ENCODE measurements around the gene STXBP5.

The STXBP5 gene

DNA sequence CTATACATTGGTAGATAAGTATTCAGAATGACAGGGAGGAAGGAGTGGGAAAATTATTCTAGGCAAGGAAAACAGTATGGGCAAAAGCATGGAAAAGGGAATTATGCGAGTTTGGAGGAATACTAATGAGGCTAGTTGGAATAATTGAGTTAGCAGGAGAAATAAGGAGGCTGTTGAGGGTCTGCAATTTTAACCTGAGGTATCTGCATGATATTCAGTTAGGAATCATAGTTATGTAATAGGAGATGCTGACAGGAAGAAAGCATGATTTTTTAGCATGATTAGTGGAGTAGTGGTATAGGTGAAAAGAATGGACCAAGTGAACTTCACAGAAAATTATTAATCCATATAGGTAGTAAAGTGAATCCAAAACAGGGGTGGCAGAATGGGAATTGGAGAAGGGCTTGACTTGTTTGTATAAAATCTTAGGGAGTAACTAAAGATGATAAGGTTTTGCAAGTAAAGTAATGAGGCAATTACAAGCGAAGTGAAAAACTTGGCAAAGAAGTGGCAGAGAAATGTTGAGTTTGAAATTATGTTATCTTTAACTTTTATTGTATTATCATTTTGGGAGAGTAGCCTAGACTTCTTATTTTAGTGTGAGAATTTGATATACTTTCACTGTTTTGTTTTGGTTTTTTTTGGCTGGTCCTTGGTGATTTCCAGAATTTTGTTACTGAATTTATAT lies 5.7 kb downstream of the STXBP5 start:
- TF ChIP-seq POLR2A (IDR thresholded peaks at IDR 0.05; ENCODE audit: low read length): no peak
- TF ChIP-seq GATA1 (IDR thresholded peaks at IDR 0.05; ENCODE audit: low read depth, low read length): no peak
- no peak for DNase-seq

DNA sequence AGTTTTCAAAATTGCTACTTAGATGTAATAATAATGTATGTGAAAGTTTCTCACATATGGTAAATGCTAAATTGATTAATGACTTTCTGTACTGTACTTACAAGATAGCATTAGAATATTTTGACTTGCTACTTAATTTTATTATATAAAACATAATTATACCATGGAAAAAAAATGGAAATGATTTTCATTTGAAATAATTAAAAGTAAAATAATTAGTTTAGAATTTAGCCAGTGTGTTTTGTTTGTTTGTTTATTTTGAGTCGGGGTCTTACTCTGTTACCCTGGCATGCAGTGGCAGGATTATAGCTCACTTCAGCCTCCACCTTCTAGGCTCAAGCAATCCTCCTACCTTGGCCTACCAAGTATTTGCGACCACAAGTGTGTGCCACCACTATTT lies 7.1 kb downstream of the STXBP5 start:
- no peak for TF ChIP-seq POLR2A (IDR thresholded peaks at IDR 0.05; ENCODE audit: low read length)
- DNase-seq: no peak

DNA sequence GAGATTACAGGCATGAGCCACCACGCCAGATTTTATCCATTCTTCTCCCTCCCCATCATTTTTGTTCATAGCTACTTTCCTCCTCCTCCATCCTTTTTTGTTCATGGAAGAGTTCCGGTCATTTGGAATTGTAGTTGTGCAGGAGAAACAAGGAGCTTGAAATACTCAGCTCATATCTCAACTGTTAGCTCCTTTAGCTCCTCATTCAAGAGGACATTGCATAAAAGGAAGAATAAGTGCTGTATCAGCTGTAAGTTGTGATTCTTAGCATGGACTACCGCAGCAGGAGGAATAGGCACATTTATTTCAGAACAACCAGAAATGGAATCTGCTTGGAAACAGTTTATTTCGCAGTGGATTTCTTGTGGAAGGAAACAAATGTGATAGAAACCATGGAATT lies 7.6 kb downstream of the STXBP5 start:
- TF ChIP-seq POLR2A (IDR thresholded peaks at IDR 0.05; ENCODE audit: low read length): no peak
- TF ChIP-seq GATA1 (IDR thresholded peaks at IDR 0.05; ENCODE audit: low read depth, low read length): no peak
- no peak for DNase-seq

DNA sequence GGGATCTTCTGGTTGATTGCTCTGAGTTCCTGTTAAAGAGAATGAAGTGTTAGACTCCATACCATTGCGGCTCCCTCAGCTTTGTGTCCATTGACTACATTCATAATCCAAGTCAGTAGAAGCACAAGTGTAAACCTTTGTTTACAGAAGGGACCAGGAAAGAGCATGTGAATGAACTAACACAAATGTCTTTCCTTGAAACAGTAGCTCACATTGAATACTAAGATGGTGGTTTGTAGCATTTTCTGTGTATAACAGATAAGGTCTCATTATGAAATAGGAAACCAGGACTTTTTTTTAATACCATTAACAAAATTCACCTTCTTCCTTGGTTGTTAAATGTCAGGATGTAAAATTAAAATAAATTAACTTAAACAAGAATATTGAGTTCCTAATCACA lies 8.4 kb downstream of the STXBP5 start:
- DNase-seq: no peak
- TF ChIP-seq GATA1 (IDR thresholded peaks at IDR 0.05; ENCODE audit: low read depth, low read length): no peak
- TF ChIP-seq POLR2A (IDR thresholded peaks at IDR 0.05; ENCODE audit: low read length): peak; percentile 20

DNA sequence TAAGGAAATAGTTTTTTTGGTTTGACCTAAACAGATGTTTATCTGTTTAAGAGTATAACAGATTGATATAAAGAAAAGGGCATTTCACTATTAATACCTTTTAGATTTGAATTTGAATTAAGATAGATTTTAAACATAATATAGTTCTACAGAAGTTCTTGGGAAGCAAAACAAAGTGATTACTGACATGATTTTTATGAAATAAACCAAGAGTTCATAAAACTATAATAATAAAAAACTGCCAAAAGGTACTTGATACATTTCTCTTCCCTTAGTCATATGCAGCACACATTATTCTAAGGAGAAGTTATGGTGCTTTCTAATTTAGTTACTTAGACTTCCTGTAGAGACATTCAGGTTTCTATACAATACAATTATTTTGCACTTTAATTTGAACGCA lies 9.6 kb downstream of the STXBP5 start:
- no peak for DNase-seq
- TF ChIP-seq POLR2A (IDR thresholded peaks at IDR 0.05; ENCODE audit: low read length) (no peak), GATA1 (IDR thresholded peaks at IDR 0.05; ENCODE audit: low read depth, low read length) (no peak)

DNA sequence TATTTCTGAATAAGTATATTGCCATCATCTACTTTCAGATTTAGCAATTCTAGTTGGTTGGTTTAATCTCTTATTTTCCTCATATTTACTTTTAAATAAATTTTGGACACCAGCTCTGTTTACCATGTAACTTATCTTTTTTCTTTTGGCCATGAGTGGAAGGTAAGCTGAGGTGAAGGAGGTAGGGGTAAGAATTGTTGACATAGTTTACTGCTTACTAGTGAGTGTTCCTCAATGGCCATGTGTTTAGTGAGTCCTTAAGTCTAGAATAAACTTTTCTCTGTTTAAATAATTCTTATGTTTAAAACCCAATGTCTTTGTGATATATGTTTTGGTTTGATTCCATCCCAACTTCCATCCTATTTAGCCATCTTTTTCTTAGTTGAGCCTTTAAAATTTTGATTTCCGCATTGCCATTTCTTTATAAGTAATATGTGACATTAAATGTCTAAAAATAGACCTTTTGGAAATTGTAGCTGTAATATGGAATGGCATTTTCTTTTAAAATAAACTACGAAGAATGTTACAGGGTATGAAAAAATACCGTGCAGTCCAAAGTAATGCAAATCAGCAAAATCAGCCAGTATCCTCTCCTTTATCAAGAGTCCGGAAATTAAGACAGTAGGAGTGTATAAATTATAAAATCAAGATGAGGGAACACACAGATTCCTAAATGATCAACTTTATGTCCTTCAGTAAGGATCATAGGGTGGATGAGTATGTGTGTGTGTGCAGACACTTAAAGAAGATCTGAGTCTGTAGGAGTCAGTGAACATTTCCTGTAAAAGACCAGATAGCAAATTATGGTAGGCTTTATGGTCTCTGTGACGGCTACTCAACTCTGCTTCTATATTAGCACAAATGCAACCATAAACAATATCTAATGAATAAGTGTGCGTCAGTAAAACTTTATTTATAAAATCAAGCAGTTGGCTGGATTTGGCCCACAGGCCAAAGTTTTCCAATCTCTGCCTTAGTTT lies 10.3 kb downstream of the STXBP5 start:
- TF ChIP-seq POLR2A (IDR thresholded peaks at IDR 0.05; ENCODE audit: low read length) (no peak), GATA1 (IDR thresholded peaks at IDR 0.05; ENCODE audit: low read depth, low read length) (no peak)
- no peak for DNase-seq

DNA sequence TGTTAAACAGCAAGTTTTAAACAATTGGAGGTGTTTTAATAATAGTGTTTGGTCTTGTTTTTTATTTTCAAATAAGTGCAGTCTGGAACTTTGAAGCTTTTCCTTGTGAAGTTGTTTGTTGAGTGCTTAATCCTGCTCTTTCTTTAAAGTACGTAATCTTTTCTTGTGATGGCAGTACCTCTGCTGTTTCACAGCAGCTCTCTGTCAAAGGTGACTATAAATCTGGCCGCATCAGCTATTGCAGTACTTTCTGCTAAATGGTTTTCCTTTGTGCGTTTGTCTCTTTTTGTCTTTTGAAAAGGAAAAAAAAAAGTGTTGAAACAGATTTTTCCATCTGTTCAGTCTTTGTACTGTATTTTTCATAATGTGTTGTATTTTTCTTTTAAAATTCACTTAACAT lies 12.7 kb downstream of the STXBP5 start:
- DNase-seq: no peak
- TF ChIP-seq POLR2A (IDR thresholded peaks at IDR 0.05; ENCODE audit: low read length): no peak

DNA sequence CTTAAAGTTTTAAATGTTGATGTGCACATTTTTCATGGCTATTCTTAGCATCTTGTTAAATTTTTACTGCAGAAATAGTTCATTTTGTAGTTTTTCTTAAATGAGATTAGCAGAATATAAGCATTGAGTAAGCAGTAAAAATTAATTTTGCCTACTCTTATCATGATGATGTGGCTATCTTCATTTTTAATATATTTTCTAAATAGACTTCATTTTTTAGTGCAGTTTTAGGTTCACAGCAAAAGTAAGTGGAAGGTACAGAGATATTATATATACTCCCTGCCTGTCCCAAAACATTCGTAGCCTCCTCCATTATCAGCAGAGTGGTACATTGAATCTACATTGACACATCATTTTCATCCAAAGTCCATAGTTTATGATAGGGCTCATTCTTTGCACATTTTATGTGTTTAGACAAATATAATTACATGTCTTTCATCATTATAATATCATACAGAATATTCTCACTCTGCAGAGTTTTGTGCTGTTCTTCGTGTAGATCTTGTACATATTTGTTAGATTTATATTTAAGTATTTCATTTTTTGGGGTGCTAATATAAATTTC lies 13.7 kb downstream of the STXBP5 start:
- no peak for DNase-seq
- TF ChIP-seq POLR2A (IDR thresholded peaks at IDR 0.05; ENCODE audit: low read length) (no peak), GATA1 (IDR thresholded peaks at IDR 0.05; ENCODE audit: low read depth, low read length) (no peak)

DNA sequence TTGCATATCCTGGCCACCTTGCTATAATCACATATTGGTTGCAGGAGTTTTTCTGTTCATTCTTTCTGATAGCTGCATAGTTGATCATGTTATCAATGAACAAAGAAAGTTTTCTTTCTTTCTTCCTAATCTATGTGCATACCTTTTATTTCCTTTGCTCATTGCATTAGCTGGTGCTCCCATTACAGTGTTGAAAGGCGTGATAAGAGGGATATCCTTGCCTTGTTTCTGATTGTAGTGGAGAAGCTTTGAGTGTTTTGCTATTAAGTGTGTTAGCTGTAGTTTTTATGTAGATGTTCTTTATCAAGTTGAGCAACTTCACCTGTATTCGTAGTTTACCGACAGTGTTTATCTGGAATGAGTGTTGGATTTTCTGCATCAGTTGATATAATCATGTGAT lies 14.6 kb downstream of the STXBP5 start:
- no peak for DNase-seq
- no peak for TF ChIP-seq POLR2A (IDR thresholded peaks at IDR 0.05; ENCODE audit: low read length)
- no peak for TF ChIP-seq GATA1 (IDR thresholded peaks at IDR 0.05; ENCODE audit: low read depth, low read length)

DNA sequence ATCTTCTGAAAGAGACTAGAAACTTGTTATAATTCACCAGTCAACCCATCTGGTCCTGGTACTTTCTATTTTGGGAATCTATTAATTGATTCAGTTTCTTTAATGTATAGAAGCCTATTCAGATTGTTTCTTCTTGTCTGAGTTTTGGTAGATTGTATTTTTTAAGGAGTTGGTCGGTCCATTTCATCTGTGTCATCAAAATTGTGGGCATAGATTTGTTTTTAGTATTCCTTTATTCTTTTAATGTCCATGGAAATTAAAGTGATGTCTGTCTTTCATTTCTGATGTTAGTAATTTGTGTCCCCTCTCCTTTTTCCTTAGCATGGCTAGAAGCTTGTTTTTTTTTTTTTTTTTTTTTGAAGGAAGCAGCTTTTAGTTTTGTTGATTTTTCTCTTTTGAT lies 15.2 kb downstream of the STXBP5 start:
- no peak for TF ChIP-seq POLR2A (IDR thresholded peaks at IDR 0.05; ENCODE audit: low read length)
- no peak for TF ChIP-seq GATA1 (IDR thresholded peaks at IDR 0.05; ENCODE audit: low read depth, low read length)
- DNase-seq: no peak

DNA sequence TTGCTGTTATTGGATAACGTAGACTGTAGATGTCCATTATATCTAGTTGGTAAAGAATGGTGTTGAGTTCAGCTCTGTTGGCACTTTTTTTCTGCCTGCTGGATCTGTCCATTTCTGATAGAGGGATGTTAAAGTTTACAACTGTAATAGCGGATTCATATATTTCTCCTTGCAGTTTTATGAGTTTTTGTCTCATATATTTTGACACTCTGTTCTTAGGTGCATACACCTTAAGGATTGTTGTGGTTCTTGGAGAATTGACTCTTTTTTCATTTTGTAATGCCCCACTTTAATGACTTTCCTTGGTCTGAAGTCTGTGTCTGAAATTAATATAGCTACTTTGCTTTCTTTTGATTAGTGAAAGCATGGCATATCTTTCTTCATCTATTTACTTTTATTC lies 16.1 kb downstream of the STXBP5 start:
- no peak for DNase-seq
- TF ChIP-seq POLR2A (IDR thresholded peaks at IDR 0.05; ENCODE audit: low read length) (no peak), GATA1 (IDR thresholded peaks at IDR 0.05; ENCODE audit: low read depth, low read length) (no peak)

DNA sequence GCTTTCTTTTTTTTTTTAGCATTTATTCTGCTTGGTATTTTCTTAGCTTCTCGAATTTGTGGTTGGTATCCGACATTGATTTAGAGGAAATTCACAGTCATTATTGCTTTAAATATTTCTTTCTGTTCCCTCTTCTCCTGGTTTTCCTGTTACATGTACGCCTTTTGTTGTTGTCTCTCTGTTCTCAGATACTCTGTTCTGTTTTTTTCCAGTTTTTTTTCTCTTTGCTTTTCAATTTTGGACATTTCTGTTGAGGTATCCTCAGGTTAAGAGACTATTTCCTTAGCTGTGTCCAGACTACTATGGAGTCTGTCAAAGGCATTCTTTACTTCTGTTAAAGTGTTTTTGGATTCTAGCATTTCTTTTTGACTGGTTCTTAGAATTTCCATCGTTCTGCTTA lies 17.5 kb downstream of the STXBP5 start:
- DNase-seq: no peak
- no peak for TF ChIP-seq POLR2A (IDR thresholded peaks at IDR 0.05; ENCODE audit: low read length)
- TF ChIP-seq GATA1 (IDR thresholded peaks at IDR 0.05; ENCODE audit: low read depth, low read length): no peak

DNA sequence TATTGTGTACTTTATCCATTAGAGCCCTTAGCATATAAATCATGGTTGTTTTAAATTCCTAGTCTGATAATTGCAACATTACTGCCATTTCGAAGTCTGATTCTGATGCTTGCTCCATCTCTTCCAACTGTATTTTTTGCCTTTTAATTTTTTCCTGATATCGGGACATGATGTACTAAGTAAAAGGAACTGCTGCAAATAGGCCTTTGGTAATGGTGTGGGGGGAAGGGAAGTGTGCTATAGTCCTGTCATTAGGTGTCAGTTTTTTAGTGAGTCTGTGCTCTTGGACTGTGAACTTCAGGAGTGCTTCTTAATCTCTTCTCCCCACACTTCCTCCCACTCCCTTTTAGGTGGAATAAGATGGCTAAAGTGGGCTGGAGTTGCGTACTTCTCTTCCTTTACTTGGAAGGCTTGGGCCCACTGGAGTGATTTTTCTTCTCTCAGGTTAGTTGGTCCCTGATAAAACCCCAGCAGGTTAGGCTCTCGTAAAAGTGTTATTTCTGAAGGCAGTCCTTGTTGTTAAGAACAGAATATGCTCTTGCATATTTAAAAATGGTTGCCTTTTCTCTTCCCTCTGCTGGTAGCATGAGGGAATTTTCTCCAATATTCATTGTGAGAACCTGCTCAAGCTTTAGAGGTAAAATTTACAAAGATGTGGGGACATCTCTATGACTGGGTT lies 18.1 kb downstream of the STXBP5 start:
- peak; percentile 52 to 55 for DNase-seq

DNA sequence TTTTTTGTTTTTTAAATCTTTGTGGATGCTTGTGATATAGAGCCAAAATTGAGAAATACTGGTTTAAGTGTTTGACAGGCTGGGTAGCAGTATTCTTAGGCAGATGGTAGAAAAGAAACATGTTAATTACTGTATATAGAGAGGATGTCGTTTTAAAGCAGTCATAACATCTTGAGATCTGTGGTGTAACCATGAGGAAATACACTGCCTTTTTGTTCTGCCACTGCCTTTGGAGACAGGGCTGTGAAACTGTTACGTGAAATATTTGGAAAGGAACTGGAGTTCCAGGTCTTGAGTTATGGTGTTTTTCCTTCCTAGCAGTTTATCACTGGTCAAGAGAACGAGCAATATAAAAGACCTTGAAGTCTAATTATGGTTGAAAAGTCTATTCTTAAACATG lies 19.5 kb downstream of the STXBP5 start:
- DNase-seq: no peak
- TF ChIP-seq POLR2A (IDR thresholded peaks at IDR 0.05; ENCODE audit: low read length) (no peak), GATA1 (IDR thresholded peaks at IDR 0.05; ENCODE audit: low read depth, low read length) (no peak)

More for the DNA sequence above, 18.1 kb downstream of the STXBP5 start:
- TF ChIP-seq POLR2A (IDR thresholded peaks at IDR 0.05; ENCODE audit: low read length) (no peak), GATA1 (IDR thresholded peaks at IDR 0.05; ENCODE audit: low read depth, low read length) (no peak)
